Stimulated activated CD4-positive, alpha-beta T cell treated with anti-CD3 and anti-CD28 coated beads, Interleukin-4, amount 100 ng/mL, for 1 hour (primary cell): ENCODE data around the gene C12orf75.
"Not testable (repeated sequence)": the region's sequence is repeated elsewhere in the genome, so short reads cannot be mapped to it uniquely, and the experiment has no call there.

Source experiments
- DNase-seq: peaks from one replicate; pipeline ENCODE4 v3.0.0-alpha.2; 2020

The C12orf75 gene

GRCh38 chr12:105311936-105312335 lies 18.6 kb upstream of the C12orf75 start:
- not testable (repeated sequence) for DNase-seq

GRCh38 chr12:105313755-105314154 lies 16.7 kb upstream of the C12orf75 start:
- not testable (repeated sequence) for DNase-seq

GRCh38 chr12:105315130-105315529 lies 15.4 kb upstream of the C12orf75 start:
- DNase-seq = no peak

- no peak for DNase-seq
Measured at GRCh38 chr12:105315726-105316125, 14.8 kb upstream of the C12orf75 start.

DNA sequence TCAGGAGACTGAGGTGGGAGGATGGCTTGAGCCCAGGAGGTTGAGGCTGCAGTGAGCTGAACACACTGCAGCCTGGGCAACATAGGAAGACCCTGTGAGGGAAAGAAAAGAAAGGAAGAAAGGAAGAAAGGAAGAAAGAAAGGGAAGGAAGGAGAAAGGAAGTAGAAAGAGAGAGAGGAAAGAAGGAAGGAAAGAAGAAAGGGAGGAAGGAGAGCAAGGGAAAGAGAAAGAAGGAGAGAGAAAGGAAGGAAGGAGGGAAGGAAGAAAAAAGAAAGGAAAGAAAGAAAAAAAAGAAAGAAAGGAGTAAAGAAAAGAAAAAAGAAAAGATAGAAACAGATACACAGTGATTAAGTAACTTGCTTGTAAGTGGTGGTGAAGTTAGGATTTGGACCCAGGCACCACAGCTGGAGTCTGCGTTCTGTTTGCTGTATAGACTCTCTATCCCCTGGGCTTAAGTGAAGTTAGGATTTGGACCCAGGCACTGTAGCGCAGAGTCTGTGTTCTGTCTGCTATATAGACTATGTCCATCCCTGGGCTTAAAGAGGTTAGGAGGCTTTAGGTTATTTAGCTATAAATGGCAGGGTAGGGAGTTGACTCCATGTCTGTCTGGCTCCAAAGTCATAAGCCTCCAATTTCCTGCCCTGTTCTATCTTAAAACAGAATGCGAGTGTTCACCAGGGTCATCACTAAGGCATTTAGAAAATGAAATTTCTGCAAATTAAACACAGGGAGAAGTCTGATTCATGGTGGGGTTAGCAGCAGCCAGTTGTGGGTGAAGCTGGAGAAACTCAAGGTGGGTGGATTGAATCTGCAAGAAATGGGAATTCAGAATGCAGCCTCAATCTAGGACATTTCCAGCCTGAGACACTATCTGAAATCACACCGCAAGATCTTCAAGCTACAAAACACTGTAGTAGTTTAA lies 13.3 kb upstream of the C12orf75 start:
- no peak for DNase-seq

- DNase-seq = no peak
Measured at GRCh38 chr12:105317942-105318621, 12.4 kb upstream of the C12orf75 start.

GRCh38 chr12:105318651-105319483 lies 11.6 kb upstream of the C12orf75 start:
- no peak for DNase-seq

GRCh38 chr12:105319691-105320209 lies 10.7 kb upstream of the C12orf75 start:
- no peak for DNase-seq

- DNase-seq = no peak
Measured at GRCh38 chr12:105321125-105321524, 9.4 kb upstream of the C12orf75 start.

- DNase-seq = no peak
Measured at GRCh38 chr12:105322070-105322469, 8.4 kb upstream of the C12orf75 start.

DNA sequence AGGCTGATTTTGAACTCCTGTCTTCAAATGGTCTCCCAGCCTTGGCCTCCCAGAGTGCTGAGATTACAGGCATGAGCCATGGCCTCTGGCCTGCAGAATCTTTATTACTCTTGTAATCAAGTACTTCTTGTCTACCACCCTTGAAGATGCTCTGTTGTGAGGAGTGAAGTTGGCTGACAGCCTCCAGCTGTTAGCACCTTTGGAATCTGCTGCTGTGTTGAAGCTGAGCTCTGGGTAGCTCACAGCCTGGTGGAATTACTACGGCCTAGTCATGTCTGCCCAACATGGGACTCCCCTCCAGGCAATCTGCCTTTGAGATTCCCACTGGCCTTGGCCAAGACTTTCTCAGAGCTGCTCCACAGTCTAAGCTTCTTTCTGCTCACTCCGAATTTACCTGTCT lies 5.8 kb upstream of the C12orf75 start:
- DNase-seq = no peak

DNA sequence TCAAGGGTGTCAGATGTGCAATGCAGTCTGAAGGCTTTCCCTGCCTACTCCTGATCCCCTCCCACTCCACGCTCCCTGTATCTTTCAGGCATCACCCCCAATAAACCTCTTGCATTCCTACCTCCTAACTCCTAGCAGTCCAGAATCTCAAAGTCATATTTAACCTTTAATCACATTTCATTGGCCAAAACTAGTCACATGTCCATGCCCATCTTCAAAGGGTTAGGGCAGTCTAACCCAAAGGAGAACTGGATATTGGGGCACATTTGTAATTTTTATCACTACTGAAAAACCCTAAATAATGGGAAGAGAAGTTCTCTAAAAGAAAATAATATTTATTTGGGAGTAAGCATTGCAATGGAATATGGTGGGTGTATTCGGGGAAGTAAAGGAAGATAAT lies 5.4 kb upstream of the C12orf75 start:
- no peak for DNase-seq

DNA sequence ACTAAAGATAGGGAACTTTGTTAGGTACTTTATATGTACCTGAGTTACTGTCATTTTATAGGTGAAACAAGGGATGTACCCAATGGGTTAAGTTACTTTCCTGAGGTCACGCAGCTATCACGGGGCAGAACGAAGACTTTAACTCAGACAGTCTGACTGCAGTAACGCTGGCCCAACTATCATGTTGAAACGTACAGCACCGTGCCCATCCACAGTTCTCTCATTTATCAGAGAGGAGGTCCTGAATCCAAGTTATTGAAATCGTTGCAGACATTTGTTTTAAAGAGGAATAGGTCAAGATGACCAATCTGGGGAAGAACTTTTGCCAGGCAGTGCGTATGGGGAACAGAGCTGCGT lies 587 bp upstream of the C12orf75 start:
- no peak for DNase-seq

GRCh38 chr12:105330931-105331804 lies 677 bp downstream of the C12orf75 start:
- DNase-seq = peak; percentile 36

GRCh38 chr12:105331805-105332251 lies 1.3 kb downstream of the C12orf75 start:
- DNase-seq = peak; percentile 8

GRCh38 chr12:105332286-105332685 lies 1.8 kb downstream of the C12orf75 start:
- DNase-seq = not testable (repeated sequence)

- DNase-seq = no peak
Measured at GRCh38 chr12:105332925-105333324, 2.4 kb downstream of the C12orf75 start.

DNA sequence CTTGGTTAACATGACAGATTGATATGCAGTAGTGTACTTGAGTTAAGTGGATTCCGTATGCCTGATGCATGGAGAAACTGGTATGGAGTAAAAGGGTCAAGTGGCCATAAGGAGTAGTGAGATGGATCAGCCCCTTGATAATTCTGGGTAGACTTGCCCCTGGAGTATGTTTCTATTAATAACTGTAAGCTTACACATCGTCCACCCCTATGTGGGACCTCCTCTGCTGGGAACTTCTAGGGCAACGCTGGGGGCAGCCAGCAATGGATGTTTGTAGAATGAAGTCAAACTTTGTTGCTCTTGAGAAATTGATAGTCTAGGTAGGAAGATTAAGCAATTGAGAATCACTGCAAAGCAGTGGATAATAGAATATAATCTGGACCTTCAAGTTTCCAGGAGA lies 3.5 kb downstream of the C12orf75 start:
- no peak for DNase-seq

DNA sequence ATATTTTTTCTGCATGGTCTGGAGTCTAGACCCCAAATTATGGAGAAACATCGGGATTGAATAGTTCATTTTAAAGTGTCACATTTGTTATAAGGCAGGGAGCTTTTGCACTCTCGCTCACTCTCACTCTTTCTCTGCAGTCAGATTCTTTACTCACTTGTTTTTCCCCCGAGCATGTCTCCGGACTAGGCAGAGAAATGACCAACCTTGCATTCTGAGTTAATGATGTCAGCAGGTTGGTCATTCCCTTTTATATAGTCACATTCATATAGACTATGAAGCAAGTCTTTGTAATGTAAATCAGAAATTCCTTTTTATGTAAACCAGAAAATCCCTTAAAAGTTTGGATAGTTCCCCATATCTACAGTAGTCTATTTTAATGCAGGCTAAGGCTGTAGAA lies 4.1 kb downstream of the C12orf75 start:
- no peak for DNase-seq

GRCh38 chr12:105335856-105336255 lies 5.4 kb downstream of the C12orf75 start:
- no peak for DNase-seq

GRCh38 chr12:105336411-105336810 lies 5.9 kb downstream of the C12orf75 start:
- DNase-seq = no peak

DNA sequence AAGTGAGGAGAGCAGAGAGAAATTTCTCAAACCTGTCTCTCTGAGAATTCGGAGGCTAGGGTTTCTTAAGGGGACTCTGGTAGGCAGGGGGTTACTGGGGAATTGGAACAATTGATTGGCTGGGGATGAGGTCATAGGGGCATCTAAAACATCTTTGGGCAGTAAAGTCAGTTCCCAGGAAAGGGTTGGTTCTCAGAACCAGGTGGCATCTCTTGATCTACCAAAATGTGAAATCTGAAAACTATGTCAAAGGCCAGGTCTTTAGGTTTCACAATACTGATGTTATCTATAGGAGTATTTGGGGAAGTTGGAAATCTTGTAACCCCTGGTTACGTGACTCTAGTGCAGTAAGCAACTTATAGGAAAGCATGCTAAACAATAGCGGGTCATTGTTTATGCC lies 6.9 kb downstream of the C12orf75 start:
- DNase-seq = no peak
